Astrocyte (in vitro differentiated cells and primary cell): Measurements from ENCODE around the gene AATK. TPM values are rescaled to one million over a fixed set of nuclear protein-coding genes. Genes with fewer than 3 reads are reported as not detected.

Experiments
- DNase-seq: peaks from one replicate; pipeline ENCODE4 v3.0.0-alpha.2; 2010; ENCODE audit warnings: low read depth
- FAIRE-seq: peaks from 2 replicates; lab custom pipeline; 2011; peaks lifted over from hg19 to GRCh38; lab: Jason Lieb, UNC
- H2AFZ ChIP-seq: 2 replicates; pipeline ENCODE4 v1.6.0; 2012; ENCODE audit warnings: low read depth, low read length, inconsistent platforms
- H3K27ac ChIP-seq: 2 replicates; pipeline ENCODE4 v1.5.1; 2011; ENCODE audit warnings: low read depth, low read length, inconsistent platforms
- H3K27me3 ChIP-seq: 2 replicates; pipeline ENCODE4 v1.6.0; 2011; ENCODE audit warnings: low read length, inconsistent platforms; ENCODE audit not compliant: insufficient read depth
- H3K36me3 ChIP-seq: 2 replicates; pipeline ENCODE4 v1.5.1; 2011; ENCODE audit warnings: low read length, inconsistent platforms; ENCODE audit not compliant: insufficient read depth
- H3K4me1 ChIP-seq: 2 replicates; pipeline ENCODE4 v1.5.1; 2011; ENCODE audit warnings: low read length, inconsistent platforms; ENCODE audit not compliant: insufficient read depth
- H3K4me2 ChIP-seq: 2 replicates; pipeline ENCODE4 v1.6.0; 2012; ENCODE audit warnings: low read length, inconsistent platforms
- H3K4me3 ChIP-seq: 2 replicates; pipeline ENCODE4 v1.5.1; 2011; ENCODE audit warnings: low read depth, mild to moderate bottlenecking, low read length, inconsistent platforms; ENCODE audit not compliant: insufficient read depth
- H3K79me2 ChIP-seq: 2 replicates; pipeline ENCODE4 v1.6.0; 2012; ENCODE audit warnings: mild to moderate bottlenecking, low read length, inconsistent platforms; ENCODE audit not compliant: insufficient read depth
- H3K9ac ChIP-seq: 2 replicates; pipeline ENCODE4 v1.6.0; 2012; ENCODE audit warnings: mild to moderate bottlenecking, low read length, inconsistent platforms
- H3K9me3 ChIP-seq: 2 replicates; pipeline ENCODE4 v1.5.1; 2012; ENCODE audit warnings: low read depth, mild to moderate bottlenecking, low read length, inconsistent platforms; ENCODE audit not compliant: insufficient read depth
- H4K20me1 ChIP-seq: 2 replicates; pipeline ENCODE4 v1.6.0; 2012; ENCODE audit warnings: low read length, inconsistent platforms; ENCODE audit not compliant: insufficient read depth
- H3K27ac Mint-ChIP-seq: one replicate; pipeline ENCODE4 v1.8.0; 2021; ENCODE audit warnings: mild to moderate bottlenecking, mixed read lengths; ENCODE audit not compliant: unreplicated experiment
- H3K27me3 Mint-ChIP-seq: one replicate; pipeline ENCODE4 v1.8.0; 2021; ENCODE audit warnings: low read depth, mixed read lengths; ENCODE audit not compliant: unreplicated experiment
- H3K36me3 Mint-ChIP-seq: one replicate; pipeline ENCODE4 v1.8.0; 2021; ENCODE audit warnings: low read depth, mixed read lengths; ENCODE audit not compliant: unreplicated experiment
- H3K4me1 Mint-ChIP-seq: one replicate; pipeline ENCODE4 v1.8.0; 2021; ENCODE audit warnings: low read depth, mixed read lengths; ENCODE audit not compliant: unreplicated experiment
- H3K4me3 Mint-ChIP-seq: one replicate; pipeline ENCODE4 v1.8.0; 2021; ENCODE audit warnings: mild to moderate bottlenecking, moderate library complexity, mixed read lengths; ENCODE audit not compliant: unreplicated experiment
- H3K9me3 Mint-ChIP-seq: one replicate; pipeline ENCODE4 v1.8.0; 2021; ENCODE audit warnings: mild to moderate bottlenecking, mixed read lengths; ENCODE audit not compliant: unreplicated experiment
- EZH2 ChIP-seq: IDR thresholded peaks from 2 replicates; pipeline ENCODE4 v1.6.1; 2012; ENCODE audit warnings: mild to moderate bottlenecking, low read length, inconsistent platforms; ENCODE audit not compliant: insufficient read depth
- total RNA-seq: library from RNA; stranded (reverse); gene quantifications from 2 replicates; pipeline ENCODE4 v1.2.1, GENCODE V29; 2021
- TF ChIP-seq, protein P1 (sequence below): IDR thresholded peaks from 2 replicates; pipeline ENCODE4 v1.5.1; 2011; ENCODE audit warnings: low read depth, mild to moderate bottlenecking, inconsistent platforms, low read length, moderate library complexity; ENCODE audit not compliant: insufficient read depth

AATK gene
- total RNA-seq, 1 donor from 2014 or later: 0.54 TPM

DNA sequence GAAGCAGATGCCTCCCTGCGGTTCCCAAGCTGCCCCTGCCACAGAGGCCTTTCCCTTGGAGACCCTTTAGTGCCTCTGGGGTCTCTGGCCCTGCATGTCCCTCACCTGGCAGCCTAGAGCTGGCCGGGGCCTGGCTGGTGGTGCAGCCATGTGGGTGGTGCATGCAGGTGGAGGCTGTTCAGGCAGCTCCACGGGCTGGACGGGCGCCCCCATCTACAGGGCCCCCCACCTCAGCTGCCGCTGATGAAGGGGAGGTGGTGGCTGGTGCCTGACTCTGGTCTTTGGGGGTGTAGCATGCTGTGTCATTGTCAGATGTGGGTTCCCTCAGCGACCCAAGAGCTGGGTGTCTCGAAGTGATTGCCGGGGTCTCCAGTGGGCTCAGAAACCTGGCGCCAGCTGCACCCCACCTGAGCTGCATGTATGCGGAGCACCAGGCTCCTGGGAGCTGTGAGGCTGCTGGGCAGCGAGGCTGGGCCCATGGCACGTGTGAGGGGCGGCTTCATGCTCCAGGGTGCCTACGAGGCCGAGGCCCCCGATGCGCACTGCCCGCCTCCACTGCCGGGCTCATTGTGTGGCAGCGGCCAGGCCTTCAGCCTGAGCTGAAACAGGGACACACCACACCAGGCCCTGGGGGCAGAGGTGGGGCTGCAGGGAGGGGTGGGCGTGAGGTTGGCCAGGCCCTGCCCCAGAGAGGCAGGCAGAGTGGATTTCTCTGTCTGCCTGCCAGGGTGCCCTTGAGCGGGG lies 74.1 kb downstream of the AATK start:
- Histone ChIP-seq H3K4me1 (peaks cover 31% of the 10 kb centered on the region), H3K4me3 (no peak overlapping the region), H3K27me3 (no peaks in the 10 kb centered on the region), H3K79me2 (no peaks in the 10 kb centered on the region), H3K4me2 (no peak overlapping the region), H2AFZ (no peak overlapping the region), H3K9ac (no peak overlapping the region), H3K27ac (no peak overlapping the region), H3K9me3 (no peaks in the 10 kb centered on the region), H4K20me1 (peaks cover 30% of the 10 kb centered on the region), H3K36me3 (peaks cover 6% of the 10 kb centered on the region)
- H3K27ac Mint-ChIP-seq: no peak overlapping the region
- H3K4me3 Mint-ChIP-seq: no peak overlapping the region
- H3K9me3 Mint-ChIP-seq: no peaks in the 10 kb centered on the region
- H3K4me1 Mint-ChIP-seq: peaks cover 24% of the 10 kb centered on the region
- no peak for TF ChIP-seq EZH2
- TF ChIP-seq, protein P1, sequence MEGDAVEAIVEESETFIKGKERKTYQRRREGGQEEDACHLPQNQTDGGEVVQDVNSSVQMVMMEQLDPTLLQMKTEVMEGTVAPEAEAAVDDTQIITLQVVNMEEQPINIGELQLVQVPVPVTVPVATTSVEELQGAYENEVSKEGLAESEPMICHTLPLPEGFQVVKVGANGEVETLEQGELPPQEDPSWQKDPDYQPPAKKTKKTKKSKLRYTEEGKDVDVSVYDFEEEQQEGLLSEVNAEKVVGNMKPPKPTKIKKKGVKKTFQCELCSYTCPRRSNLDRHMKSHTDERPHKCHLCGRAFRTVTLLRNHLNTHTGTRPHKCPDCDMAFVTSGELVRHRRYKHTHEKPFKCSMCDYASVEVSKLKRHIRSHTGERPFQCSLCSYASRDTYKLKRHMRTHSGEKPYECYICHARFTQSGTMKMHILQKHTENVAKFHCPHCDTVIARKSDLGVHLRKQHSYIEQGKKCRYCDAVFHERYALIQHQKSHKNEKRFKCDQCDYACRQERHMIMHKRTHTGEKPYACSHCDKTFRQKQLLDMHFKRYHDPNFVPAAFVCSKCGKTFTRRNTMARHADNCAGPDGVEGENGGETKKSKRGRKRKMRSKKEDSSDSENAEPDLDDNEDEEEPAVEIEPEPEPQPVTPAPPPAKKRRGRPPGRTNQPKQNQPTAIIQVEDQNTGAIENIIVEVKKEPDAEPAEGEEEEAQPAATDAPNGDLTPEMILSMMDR: no peak
- DNase-seq: no peak
- peaks cover 7% of the 10 kb centered on the region for H3K36me3 Mint-ChIP-seq
- H3K27me3 Mint-ChIP-seq: no peaks in the 10 kb centered on the region
- FAIRE-seq: no peak

DNA sequence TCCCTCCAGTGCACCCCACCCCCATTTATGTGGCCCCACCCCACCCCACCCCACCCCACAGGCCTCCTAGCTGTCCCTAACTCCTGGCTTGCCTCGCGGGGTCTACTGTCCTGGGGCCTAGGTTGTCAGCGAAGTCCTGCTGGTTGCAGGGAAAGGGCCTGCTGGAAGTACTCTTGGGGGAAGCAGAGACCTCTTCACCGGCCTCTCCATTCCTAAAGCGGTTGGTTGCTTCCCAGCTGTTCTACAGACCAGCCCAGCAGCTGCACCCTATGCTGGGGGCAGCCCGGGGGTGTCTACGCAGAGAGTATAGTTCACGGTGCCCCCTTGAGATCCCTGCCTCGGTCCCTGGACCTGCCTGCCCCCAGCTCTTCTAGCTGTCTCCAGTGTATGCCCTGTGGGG lies 74.9 kb downstream of the AATK start:
- Histone ChIP-seq H3K4me1 (peaks cover 23% of the 10 kb centered on the region), H4K20me1 (peaks cover 30% of the 10 kb centered on the region), H2AFZ (no peak overlapping the region), H3K4me2 (no peak overlapping the region), H3K79me2 (no peaks in the 10 kb centered on the region), H3K27me3 (no peaks in the 10 kb centered on the region), H3K27ac (no peak overlapping the region), H3K4me3 (no peak overlapping the region), H3K36me3 (peaks cover 6% of the 10 kb centered on the region), H3K9ac (no peak overlapping the region), H3K9me3 (no peaks in the 10 kb centered on the region)
- H3K9me3 Mint-ChIP-seq: no peaks in the 10 kb centered on the region
- H3K27ac Mint-ChIP-seq: no peak overlapping the region
- DNase-seq: no peak
- H3K4me1 Mint-ChIP-seq: peaks cover 17% of the 10 kb centered on the region
- no peaks in the 10 kb centered on the region for H3K27me3 Mint-ChIP-seq
- no peak for FAIRE-seq
- peaks cover 7% of the 10 kb centered on the region for H3K36me3 Mint-ChIP-seq
- H3K4me3 Mint-ChIP-seq: no peak overlapping the region
- no peak for TF ChIP-seq EZH2
- TF ChIP-seq, protein P1: no peak

DNA sequence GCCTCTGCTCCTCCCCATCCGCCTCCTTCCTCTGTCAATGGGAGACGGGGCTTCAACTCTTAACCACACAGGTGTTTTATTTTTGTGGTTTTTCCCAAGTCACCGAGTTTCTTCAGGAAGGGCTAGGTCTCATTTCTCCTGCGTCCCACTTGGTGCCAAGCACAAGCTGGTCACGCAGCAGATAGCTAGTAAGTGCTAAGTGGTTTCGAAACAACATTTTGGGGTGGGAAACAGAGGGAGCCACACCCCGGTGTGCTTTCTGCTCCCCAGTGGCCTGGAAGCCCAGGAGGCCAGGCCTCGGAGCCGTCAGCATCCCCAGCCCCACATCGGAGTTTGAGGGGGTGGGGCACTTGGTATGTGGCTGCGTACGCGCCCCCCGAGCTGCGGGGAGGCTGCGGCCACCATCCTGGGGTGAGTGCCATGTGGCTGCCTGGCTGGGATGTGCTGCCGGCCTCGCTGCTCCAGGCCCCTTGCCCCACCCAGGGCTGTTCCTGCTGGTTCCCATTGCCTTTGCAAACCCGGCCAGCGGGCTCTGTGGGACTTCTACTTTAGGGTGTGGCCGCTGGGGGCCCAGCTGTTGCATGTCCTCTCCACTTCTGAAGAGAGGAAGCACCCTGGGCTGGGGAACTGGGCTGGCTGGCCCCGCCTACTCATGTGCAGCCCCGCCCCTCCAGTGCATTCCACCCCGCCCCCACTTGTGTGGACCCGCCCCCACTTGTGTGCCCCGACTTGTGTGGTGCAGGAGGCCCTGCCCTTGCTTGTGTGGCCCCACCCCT lies 75.5 kb downstream of the AATK start:
- DNase-seq (no peak), FAIRE-seq (no peak)
- Histone ChIP-seq H2AFZ (no peak overlapping the region), H3K79me2 (no peaks in the 10 kb centered on the region), H3K9me3 (no peaks in the 10 kb centered on the region), H3K4me3 (no peak overlapping the region), H3K27ac (no peak overlapping the region), H3K36me3 (peaks cover 6% of the 10 kb centered on the region), H3K27me3 (no peaks in the 10 kb centered on the region), H3K9ac (no peak overlapping the region), H3K4me1 (peaks cover 17% of the 10 kb centered on the region), H4K20me1 (peaks cover 30% of the 10 kb centered on the region), H3K4me2 (no peak overlapping the region)
- Mint-ChIP-seq H3K27me3 (no peaks in the 10 kb centered on the region), H3K9me3 (no peaks in the 10 kb centered on the region), H3K4me3 (no peak overlapping the region), H3K27ac (peak overlapping the region; percentile 84), H3K36me3 (peaks cover 7% of the 10 kb centered on the region), H3K4me1 (peaks cover 11% of the 10 kb centered on the region)
- TF ChIP-seq EZH2: no peak
- TF ChIP-seq, protein P1: no peak
